ENCODE measurements around the gene EFL1.
"Not testable (repeated sequence)": the region's sequence is repeated elsewhere in the genome, so short reads cannot be mapped to it uniquely, and the experiment has no call there.

EFL1 gene

DNA sequence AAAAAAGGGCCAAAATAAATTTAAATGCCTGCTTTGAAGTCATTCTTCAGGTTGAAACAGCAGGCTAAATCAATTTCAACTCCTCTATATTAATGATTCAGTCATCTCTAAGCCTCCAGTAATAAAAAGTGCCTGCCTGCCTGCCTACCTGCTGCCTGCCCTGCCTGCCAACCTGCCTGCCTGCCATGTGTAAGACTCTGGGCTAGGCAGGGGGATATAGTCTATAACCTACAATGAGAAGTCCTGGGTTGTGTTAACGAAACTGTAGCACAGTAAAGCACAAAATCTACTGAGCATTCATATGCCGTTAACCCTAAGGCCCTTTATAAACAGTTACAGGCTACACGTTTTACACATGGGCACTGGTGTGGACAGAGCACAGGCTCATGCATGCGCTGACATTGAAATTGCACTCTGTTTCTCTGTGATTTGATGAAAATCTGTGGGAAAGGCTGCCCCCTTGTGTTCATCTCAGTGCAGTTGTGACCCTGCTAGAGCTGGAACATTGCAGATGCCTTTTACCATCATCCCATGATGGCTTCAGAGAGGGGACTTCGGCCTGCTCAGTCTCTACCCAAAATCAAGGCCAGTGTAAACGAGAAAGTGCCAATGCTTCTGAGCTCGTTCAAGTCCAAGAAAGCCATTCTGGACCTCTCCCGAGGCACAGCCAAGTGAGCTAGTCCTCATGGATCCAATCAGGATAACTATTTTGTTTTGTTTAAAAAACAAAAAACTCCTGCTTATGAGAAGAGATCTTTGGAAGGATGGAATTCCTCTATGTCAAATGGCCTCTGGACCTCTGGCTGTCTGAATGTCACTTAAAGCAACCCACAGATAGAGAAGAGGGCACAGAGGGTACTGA, 64.6 kb downstream of the EFL1 start:
- peak; percentile 70 for DNase-seq (ENCODE audit: low spot score)

DNA sequence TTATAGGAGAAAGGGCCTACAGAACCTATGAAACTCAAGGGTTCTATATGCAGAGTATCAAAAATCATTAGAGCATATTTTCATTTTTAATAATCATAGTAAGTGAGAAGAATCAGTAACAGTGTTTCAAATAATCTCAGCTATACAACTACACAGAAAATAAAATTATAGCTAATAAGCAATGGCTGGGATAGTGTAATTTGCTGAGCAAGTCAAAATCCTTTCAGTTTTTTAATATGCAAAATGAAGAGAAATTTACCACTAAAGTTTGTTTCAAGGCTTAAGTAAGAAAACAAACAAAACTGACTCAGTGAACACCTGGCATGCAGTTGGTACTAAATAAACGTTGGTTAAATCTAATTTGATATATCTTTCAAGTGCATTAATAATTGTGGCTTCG, 66.2 kb downstream of the EFL1 start:
- DNase-seq (ENCODE audit: low spot score): no peak

DNA sequence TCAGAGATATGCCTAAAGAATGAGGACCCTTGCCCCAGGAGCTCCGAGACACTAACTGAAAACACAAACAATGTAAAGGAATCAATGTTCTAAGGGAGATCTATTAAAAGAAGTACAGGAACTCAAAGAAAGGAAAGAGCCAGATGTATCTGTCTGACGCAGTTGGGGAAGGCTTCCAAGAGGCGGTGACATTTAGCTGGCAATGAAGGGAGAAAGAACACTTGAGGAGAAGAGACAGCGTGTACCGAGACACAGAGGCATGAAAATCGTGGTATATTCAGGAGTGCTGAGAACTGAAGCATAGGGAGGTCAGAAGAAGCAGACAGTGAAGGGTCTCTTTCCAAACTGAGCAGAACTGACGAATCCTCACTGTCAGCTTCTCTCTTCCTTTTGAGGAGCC, 66.7 kb downstream of the EFL1 start:
- not testable (repeated sequence) for DNase-seq (ENCODE audit: low spot score)

DNA sequence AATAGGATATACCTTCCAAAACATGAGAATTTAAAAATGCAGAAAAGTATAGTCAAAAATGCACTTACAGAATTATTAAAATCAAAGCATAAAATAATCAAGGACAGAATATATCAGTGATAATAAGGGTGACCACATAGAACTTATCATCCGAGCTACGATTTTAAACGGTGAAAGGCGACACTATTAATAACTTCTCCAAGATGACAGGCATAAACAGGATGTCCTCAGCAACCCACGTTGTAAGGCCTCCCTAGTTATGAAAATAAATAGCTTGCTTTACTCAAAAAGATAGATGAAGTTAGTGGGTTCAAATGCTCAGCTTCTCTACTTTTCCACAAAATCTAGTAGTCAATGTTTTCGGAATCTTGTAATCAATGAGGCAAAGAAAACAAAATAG, 68.0 kb downstream of the EFL1 start:
- DNase-seq (ENCODE audit: low spot score): not testable (repeated sequence)

DNA sequence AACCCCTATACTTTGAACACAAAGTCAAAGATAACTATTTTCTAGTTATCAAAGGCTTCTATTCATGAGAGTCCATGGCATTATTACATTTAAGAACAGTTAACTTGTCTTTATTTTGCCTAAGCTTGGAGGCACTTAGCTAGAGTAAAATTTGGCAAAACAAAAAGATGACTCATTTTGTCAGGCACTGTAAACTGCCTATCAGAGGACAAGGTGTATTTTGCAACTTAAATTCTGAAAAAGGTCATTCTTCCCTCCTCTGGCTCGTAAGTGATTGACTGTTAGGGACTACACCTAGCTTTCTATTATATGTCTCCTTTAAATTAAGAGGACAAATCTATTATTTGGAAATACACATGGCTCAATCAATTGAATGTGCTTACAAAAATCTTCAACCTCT, 69.1 kb downstream of the EFL1 start:
- DNase-seq (ENCODE audit: low spot score): not testable (repeated sequence)

DNA sequence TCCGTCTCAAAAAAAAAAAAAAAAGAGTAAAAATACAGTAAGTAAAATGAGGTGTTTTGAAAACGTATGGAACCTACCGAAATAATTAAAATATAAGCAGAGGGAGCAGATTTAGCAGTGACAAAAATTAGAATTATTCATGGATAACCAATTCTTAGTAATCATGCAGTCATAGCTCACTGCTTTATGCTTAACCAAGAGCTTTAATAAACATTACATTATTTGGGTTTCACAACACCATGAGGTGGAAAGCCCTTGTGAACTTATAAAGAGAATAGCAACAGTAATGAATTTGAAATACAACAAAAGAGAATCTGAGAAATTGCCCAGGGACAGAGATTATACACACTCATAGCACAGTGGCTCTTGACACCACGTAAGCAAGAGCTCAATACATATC, 70.1 kb downstream of the EFL1 start:
- not testable (repeated sequence) for DNase-seq (ENCODE audit: low spot score)

DNA sequence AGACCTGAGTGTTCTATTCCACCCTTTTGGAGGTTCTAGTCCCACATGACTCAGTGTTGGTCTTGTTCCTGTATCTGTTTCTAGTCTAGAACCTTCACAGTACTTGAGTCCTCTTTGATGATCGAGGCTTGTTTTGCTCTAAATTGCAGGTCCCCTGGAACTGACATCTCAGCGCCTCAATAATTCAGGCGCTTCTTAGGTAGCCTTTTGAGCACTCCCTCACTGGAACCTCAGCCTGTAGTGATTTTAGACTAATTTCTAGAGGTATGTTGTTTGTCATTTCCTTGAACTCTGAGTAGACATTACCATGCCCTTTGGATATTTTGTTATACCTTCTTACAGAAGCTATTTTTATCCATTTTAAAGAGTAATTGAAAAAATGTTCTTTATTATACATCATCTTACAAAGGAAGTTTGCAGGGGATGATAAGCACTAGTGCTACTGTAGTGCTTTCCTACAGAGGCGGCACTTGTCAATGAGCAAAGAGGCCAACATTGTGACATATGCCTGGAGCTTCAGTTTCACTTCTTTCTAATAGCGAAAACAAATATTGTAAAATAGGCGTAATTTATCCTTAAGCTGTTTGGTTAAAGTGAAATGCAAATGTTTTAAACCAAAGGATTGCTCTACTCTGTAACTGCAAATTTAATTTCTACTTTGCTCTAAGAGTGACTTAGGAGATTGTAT, 75.7 kb downstream of the EFL1 start:
- DNase-seq (ENCODE audit: low spot score): no peak

DNA sequence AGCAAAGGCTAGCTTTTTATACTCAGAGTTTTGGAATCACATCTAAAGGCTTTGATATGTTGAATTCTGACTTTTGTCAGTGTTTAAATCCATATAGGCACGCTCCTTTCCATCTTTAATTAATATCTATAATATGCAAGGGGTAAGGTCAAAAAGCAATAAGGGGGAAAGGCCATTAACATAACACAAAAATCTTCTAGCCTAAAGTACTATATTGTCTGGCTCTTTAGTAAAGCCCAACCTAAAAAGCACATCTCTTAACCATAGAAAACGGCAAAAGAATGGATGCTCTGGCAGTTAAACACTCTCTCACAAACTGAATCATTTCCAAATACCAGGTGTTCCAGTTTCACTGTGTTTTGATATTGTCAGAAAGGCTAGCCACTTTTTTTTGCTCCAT, 76.4 kb downstream of the EFL1 start:
- DNase-seq (ENCODE audit: low spot score): no peak

DNA sequence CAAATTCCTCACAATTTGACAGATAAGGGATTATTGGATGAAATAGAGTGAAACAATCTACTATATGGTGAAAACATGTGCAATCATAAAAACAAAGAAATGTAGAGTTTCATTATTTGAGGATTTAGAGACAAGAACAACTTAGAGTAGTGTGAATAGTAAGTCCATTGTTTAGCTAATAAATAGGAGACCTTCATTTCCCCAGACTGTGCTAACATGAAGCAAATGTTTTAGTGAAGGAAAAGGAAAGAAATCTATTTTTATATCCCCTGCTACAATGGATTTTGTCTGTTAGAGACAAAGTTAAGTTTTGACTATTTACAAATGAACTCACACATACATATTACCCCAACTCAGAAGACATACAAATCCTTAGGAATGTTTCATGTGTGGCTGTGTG, 77.8 kb downstream of the EFL1 start:
- peak; percentile 32 for DNase-seq (ENCODE audit: low spot score)

DNA sequence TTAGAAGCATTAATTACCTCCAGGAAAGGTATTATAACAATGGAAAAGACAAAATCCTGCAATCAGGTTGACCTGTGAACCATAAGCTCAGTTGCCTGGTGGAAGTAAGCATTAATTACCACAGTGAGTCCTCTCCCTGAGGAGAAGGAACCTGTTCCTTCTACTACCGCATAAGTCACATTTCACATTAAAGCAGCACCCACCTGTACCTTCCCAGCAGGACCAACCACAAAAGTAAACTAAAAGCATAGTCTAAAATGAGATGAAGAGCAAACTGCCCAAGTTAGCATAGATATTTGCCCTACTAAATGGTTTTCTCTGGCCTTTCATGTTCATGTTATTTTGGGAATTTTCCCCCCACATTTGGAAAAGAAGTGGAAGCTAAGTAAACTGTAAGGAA, 78.2 kb downstream of the EFL1 start:
- DNase-seq (ENCODE audit: low spot score): no peak

DNA sequence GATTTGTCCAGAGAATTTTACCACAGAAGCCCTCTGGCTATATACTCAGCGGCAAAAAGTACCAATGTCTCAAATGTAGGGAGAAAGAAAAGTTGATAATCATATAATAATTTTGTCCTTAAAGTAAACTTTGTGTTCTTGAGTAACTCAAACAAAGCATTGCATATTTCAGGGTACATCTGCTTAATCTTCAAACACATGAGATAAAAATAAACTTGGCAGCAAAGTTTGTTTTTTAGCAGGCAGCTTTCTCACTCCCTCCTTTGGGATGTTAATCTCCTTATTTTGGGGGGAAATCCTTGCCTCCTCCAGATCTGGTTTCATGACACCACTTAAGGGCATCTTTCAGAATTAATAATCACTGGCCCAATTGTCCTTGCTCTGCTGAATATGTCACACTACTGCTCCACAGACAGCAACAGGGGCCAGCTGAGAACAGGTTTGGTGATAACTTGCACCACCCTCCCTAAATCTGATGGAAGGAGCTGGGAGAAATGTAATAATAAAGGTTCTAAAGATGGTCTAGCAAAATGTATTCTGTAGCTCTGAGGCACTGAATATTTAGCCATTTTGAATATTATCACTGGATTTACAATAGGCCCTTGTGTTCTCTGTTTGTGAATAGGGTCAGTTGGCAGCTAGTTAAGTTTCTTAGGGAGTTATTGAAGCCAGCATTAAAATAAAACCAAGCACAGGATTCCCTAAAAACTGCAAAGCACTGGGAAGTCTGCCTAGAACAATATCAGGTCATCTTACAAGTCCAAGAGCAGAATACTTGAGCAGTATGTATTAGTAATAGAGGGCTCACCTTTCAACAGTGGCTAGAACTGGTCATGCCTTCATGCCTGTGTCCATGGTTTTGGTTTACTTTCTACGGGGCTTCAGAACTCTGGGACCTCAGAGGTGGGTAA, 79.2 kb downstream of the EFL1 start:
- DNase-seq (ENCODE audit: low spot score): peak; percentile 31

DNA sequence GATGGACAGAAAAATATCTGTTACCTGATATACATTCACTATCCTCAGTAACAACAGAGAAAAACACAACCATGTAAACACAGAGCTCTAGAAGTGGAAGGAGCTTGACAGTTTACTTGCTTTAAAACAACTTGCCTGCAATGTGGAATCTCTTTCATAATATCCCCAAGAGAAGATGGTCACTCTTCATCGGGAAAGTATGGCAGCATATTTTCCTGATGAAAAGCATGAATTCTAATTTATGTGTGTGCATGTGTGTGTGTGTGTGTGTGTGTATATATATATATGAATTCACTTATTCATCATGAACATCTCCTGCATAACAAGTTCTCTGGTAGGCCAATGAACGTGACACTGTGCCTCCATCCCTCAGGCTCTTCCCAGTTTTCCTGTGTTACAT, 81.2 kb downstream of the EFL1 start:
- DNase-seq (ENCODE audit: low spot score): no peak

DNA sequence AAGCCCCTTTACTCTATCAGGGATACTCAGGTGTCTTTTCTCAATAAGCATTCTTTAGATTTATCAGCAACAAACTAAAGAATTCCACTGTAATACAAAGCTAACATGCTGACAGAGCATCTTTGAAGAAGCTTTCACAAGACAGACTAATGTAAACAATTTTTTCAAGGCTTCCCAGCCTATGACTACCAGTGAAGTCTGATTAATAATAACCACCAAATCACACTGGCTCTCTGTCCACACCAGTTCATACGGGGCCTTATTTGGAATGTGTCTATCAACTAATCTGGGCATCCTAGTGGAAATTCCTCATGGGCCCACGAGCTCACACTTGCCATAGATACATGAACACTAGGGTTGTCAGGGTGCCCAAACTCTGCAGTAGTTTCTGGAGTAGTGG, 84.5 kb downstream of the EFL1 start:
- no peak for DNase-seq (ENCODE audit: low spot score)

DNA sequence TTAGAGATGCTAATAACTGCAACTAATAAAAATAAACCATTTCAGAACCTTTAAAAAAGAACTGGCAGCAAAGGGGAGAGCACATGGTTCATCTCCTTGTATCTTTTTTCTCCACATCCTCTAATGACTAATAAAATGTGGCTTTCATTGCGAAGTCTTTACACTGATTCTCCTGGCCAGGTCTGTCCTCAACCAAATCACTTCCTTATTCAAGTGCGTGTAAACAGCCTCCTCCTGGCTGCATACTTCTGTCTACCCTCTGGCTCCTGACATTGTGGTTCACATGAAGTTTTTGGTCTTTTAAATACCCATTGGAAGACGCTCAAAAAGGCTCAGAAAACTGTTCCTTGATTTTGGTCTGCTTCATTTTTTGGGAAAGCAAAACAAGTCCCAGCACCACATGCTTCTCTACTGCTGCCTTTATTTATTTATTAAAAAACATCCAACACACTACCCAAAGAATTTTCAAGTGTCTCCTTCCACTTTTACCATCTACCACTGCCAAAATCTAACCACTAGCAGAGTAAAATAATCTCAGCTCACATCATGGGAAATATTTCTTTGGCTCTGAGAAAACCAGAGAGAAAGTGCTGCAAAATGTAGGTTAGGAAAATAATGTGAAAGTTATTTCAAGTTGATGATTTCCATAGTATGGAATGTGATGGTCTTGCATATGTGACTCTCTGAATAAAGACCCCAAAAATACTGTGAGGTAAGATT, 85.1 kb downstream of the EFL1 start:
- DNase-seq (ENCODE audit: low spot score): no peak

DNA sequence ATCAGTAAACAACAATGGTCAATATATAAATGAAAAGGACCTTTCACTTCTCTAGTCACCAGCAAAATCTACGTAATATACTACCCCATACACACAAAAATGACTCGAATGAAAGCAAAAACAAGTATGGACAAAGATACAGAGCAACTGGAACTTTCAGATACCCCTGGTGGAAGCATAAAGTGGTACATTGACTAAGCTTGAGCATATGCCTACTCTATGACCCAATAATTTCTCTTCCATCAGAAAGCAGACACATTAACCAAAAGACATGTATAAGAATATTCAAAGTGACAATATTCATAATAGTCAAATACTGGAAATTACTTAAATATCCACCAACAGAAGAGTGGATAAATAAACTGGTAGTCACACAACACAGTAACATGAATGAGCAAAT, 86.0 kb downstream of the EFL1 start:
- DNase-seq (ENCODE audit: low spot score): no peak

DNA sequence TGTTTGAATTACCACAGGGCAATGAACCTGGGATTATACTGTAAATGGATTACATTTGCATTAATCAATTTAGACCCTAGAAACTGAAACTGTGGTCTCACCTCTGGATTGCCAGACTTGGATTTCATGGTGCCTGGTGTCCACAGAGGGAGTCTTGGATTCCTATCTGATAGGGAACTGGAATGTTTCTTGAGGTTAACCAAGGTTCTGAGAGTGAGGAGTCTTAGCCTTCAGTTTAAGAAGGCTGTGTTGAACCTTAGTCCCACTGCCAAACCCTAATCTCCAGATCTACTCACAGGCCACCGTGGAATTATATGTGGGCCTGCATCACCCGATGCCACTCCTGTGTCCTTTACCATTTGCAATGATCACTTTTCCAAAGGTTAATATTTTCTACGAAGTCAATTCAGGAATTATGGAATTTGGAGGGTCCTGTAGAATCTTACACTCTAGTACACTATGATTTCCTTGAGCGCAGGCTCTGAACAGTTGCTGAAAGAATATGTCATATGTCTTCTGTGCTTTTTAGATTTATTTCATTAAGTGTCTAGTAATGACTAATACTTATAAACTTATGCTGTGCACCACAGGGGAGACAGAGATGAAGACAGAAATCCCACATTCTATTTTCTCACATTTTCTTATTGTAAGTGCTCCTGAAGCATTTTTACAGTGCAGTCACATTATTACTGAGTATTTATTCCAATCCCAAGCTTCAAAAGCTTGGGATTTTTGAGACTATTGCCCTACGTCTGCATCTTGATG, 87.9 kb downstream of the EFL1 start:
- DNase-seq (ENCODE audit: low spot score): no peak

DNA sequence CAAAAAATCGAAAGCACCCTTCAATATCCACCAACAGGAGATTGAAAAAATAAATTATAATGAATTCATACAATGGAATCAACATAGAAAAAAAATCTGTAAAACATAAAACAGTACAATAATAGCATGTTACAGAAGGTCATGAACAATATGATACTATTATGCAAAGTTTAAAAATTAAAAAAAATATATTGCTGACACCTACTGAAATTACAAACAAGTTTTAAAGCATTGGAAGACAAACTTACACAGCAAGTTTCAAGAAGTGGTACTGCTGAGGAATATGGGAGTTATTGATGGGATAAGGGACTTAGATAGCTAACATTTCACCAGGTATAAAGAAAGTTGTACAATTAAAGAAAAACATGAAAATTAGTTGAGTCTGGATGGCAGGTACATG, 89.4 kb downstream of the EFL1 start:
- no peak for DNase-seq (ENCODE audit: low spot score)

DNA sequence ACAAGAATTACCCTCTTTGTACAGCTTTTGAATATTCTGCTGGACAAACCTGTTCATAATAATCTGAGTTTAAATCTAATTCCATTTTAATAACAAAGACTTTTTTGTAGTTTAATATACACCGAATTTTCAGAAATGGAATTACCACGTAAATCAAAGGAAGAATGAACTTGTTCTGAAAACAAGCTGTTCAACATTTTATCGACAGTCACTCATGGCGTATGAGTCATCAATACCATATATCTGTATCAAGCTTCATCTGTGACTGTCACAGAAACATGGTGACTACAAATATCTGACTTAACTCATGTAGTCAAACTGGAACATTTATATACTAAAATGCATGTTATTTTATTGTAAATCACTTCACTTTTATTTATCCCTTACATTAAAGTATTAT, 90.0 kb downstream of the EFL1 start:
- DNase-seq (ENCODE audit: low spot score): no peak

DNA sequence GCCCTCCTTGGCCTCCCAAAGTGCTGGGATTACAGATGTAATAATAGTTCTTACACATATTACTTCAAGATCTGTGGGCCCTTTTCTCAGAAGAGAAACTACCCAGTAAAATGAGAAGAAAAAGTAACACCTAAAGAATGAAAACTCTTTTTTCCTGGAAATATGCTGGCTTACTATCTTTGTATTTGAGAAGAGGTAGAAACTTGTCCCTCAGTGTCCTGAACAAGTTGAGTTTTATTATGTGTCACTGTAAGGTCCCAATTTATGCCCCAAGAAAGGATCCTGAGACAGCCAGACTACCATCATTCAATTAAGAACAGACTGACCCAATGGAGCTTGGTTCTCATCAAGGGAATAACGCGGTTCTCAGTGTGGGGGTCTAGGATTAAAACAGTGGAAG, 93.8 kb downstream of the EFL1 start:
- DNase-seq (ENCODE audit: low spot score): no peak

DNA sequence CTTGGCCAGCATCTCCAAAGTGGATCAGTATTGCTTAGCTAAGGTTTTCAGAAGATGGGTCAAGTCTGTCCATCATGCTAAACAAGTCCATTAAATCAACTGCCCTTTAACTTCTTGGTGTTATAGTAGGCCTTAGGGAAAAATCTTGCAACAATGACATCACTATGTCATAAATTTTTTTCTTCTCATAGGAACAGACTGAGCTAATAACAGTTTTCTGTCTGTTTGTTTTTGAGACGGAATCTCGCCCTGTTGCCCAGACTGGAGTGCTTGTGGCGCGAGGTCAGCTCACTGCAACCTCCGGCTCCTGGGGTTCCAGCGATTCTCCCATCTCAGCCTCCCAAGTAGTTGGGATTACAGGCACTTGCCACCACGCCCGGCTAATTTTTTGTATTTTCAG, 94.2 kb downstream of the EFL1 start:
- no peak for DNase-seq (ENCODE audit: low spot score)

DNA sequence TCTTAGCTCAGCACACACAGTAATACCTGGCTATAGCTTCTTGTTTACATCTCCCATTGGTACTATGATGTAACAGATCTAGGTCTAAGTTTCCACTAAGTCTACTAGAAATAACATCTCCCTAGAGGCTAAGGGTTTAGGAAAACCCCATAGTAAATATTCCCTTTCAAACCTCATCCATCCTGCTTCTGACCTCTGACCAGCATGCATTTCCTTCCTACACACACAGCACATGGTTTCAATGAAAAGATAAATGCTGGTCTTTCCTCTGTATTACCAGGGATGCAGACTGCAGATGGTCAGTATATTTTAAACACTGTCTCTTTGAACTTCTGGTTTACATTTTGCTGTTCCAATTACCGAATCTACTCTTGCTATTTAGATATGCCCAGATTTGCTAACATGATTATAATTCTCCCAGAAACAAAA, 96.6 kb downstream of the EFL1 start:
- no peak for DNase-seq (ENCODE audit: low spot score)

Data from COLO829 (cell line).